ENCODE data around the gene ATP10D.

ATP10D gene

DNA sequence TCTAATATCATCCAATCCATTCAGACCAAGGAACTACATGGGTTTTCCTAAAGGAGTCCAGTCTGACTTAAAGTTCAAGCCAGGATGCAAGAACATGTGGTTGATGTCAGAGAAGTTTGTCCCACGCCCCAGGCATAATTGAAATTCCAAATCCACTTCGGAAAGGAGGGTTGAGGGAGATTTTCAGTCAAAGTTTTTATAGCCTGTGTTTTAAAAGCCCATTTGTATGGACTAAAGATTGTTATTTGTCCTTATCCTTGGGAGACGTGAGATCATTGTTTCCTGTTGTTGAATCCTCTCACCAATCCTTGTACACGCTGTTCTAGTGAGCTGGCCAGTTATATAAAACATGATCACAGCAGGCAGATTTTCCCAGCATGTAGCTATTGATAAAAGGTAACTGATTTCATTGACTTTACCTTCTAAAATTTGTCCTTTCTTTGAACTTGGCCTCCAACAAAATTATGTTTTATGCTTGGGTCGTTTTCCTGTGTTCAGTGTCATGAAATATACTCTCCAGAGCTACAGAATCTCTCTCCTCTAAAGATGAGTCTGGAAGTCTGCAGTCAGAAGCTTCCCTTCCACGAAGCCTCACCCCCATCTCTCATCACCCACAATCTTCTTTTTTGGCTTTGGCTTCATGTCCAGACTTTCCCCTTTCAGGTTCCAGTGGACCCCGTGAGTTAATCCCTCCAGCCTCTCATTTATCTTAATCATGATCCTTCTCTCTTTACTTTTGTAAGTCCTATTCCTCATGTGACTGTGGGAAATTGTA is 92.9 kb downstream of the ATP10D start:
- TF ChIP-seq GATA2 (IDR thresholded peaks at IDR 0.05; ENCODE audit: low read depth, low read length), result no peak
- TF ChIP-seq GATA3 (IDR thresholded peaks at IDR 0.05; ENCODE audit: low read depth, low read length), result no peak

- TF ChIP-seq GATA3 (IDR thresholded peaks at IDR 0.05; ENCODE audit: low read depth, low read length), result no peak
- no peak for TF ChIP-seq GATA2 (IDR thresholded peaks at IDR 0.05; ENCODE audit: low read depth, low read length)
Observed at GRCh38 chr4:47579235-47579634, 94.2 kb downstream of the ATP10D start.

- TF ChIP-seq GATA2 (IDR thresholded peaks at IDR 0.05; ENCODE audit: low read depth, low read length) (no peak), GATA3 (IDR thresholded peaks at IDR 0.05; ENCODE audit: low read depth, low read length) (no peak)
Observed at GRCh38 chr4:47590325-47590724, 105.2 kb downstream of the ATP10D start.

DNA sequence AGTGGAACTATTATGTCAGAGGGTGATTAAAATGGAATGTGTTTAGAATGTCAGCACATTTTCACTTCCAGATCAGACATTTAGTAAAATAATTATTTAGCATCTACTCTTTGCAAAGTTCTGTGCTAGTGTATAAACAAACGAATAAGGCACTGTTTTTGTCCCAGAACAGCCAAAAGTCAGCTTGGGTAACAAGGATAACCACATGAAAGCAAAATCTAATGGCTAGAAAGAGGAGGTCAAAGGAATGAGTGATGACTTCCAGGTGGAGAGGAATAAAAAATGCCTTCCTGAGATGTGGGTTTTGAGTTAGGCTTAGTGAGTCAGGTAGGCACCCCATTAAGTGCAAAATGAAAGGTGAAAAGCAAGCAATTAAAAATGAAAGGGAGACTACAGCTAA is 112.6 kb downstream of the ATP10D start:
- TF ChIP-seq GATA2 (IDR thresholded peaks at IDR 0.05; ENCODE audit: low read depth, low read length) (no peak), GATA3 (IDR thresholded peaks at IDR 0.05; ENCODE audit: low read depth, low read length) (no peak)

DNA sequence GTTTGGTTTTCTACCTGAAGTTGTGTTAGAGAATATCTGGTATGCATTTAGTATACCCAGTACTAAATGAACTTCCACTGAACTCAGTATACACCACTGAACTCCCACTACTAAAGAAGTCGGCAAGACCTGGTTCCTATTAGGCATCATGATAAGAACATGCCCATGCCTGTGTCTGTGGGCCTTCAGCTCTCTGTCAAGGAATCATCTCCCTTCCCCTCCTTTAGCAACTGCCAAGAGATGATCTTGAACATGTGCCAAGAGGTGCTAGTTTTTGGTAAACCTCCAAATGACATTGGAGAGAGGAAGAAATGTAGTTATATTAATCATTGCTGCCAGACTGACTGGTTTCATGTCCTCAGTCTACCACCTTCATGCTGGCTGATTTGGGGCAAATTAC is 113.2 kb downstream of the ATP10D start:
- TF ChIP-seq GATA2 (IDR thresholded peaks at IDR 0.05; ENCODE audit: low read depth, low read length), result no peak
- no peak for TF ChIP-seq GATA3 (IDR thresholded peaks at IDR 0.05; ENCODE audit: low read depth, low read length)

DNA sequence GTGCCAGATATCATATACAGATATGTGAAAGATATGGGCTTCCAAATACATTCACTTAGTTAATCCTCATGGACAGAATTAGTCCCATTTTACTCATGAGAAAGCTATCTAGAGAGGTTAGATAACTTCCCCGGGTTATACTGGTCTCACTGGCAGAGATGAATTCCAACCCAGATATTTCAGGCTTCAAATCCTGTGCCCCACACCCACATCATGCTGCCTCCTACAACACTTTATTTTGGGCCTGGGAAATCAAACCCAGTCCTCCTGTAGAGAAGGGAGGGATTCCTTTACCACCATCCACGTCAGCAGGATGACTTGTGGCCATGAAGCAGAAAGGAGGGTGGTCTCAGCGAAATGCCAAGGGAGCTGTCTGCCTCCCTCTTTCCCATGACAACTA is 113.8 kb downstream of the ATP10D start:
- TF ChIP-seq GATA2 (IDR thresholded peaks at IDR 0.05; ENCODE audit: low read depth, low read length) (no peak), GATA3 (IDR thresholded peaks at IDR 0.05; ENCODE audit: low read depth, low read length) (no peak)

- no peak for TF ChIP-seq GATA3 (IDR thresholded peaks at IDR 0.05; ENCODE audit: low read depth, low read length)
- TF ChIP-seq GATA2 (IDR thresholded peaks at IDR 0.05; ENCODE audit: low read depth, low read length), result no peak
Observed at GRCh38 chr4:47606482-47606881, 121.4 kb downstream of the ATP10D start.

- TF ChIP-seq GATA2 (IDR thresholded peaks at IDR 0.05; ENCODE audit: low read depth, low read length) (no peak), GATA3 (IDR thresholded peaks at IDR 0.05; ENCODE audit: low read depth, low read length) (no peak)
Observed at GRCh38 chr4:47612116-47613023, 127.3 kb downstream of the ATP10D start.

DNA sequence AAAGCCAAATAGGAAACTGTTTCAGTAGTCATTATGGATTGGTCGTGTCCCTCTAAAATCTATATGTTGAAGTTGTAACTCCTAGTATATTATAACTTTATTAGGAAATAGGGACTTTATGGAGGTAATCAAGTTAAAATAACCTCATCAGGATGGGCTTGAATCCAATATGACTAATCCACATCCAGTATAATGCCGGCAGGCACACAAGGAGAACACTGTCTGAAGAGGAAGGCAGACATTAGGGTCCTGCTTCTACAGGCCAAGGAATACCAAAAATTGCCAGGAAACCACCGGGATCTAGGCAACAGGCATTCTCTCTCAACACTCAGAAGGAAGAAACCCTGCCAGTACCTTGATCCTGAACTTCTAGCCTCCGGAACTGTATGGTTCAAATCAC is 130.3 kb downstream of the ATP10D start:
- no peak for TF ChIP-seq GATA2 (IDR thresholded peaks at IDR 0.05; ENCODE audit: low read depth, low read length)
- no peak for TF ChIP-seq GATA3 (IDR thresholded peaks at IDR 0.05; ENCODE audit: low read depth, low read length)

GRCh38 chr4:47617607-47618006 is 132.5 kb downstream of the ATP10D start:
- TF ChIP-seq GATA2 (IDR thresholded peaks at IDR 0.05; ENCODE audit: low read depth, low read length), result no peak
- no peak for TF ChIP-seq GATA3 (IDR thresholded peaks at IDR 0.05; ENCODE audit: low read depth, low read length)

- TF ChIP-seq GATA3 (IDR thresholded peaks at IDR 0.05; ENCODE audit: low read depth, low read length) (no peak), GATA2 (IDR thresholded peaks at IDR 0.05; ENCODE audit: low read depth, low read length) (no peak)
Observed at GRCh38 chr4:47619691-47620090, 134.6 kb downstream of the ATP10D start.

GRCh38 chr4:47621181-47621580 is 136.1 kb downstream of the ATP10D start:
- no peak for TF ChIP-seq GATA3 (IDR thresholded peaks at IDR 0.05; ENCODE audit: low read depth, low read length)
- no peak for TF ChIP-seq GATA2 (IDR thresholded peaks at IDR 0.05; ENCODE audit: low read depth, low read length)

DNA sequence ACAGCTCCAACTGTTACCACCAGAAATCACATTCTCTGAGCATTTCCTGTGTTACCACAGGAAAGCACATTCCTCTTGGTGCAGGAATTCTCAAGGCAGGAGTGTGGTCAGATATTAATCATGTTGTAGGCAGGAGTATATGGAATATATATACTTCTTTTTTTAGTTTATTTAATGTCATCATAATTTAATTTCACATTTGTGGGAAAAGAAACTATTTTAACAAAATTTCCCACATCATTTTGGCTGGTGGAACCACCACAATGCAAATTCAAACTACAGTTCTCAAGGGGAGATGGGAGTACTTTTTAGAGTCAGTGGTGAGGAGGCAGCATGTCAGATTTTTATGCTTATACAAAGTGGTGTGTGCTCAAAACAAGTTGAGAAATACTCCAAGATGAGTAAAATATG is 139.0 kb downstream of the ATP10D start:
- TF ChIP-seq GATA3 (IDR thresholded peaks at IDR 0.05; ENCODE audit: low read depth, low read length) (no peak), GATA2 (IDR thresholded peaks at IDR 0.05; ENCODE audit: low read depth, low read length) (no peak)

DNA sequence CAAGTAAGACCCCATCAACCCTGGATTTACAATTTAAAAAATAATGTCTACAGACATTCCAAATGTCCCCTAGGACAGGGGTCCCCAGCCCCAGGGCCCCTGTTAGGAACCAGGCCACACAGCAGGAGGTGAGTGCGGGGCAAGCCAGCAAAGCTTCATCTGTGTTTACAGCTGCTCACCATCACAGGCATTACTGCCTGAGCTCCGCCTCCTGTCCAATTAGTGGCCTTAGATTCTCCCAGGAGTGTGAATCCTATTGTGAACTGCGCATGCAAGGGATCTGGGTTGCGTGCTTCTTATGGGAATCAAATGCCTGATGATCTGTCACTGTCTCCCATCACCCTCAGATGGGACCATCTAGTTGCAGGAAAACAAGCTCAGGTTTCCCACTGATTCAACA is 146.1 kb downstream of the ATP10D start:
- TF ChIP-seq GATA3 (IDR thresholded peaks at IDR 0.05; ENCODE audit: low read depth, low read length), result no peak
- TF ChIP-seq GATA2 (IDR thresholded peaks at IDR 0.05; ENCODE audit: low read depth, low read length), result no peak

GRCh38 chr4:47639531-47639930 is 154.5 kb downstream of the ATP10D start:
- TF ChIP-seq GATA3 (IDR thresholded peaks at IDR 0.05; ENCODE audit: low read depth, low read length) (no peak), GATA2 (IDR thresholded peaks at IDR 0.05; ENCODE audit: low read depth, low read length) (no peak)

All from SH-SY5Y (cell line).